Measurements from ENCODE around the gene GCSH. TPM values are rescaled to one million over a fixed set of nuclear protein-coding genes. Genes with fewer than 3 reads are reported as not detected.

GCSH gene
- total and polyA plus RNA-seq, 2 of the 13 experiments (the other 11 are each of a cell fraction or from before 2014, with no cell fraction given): 35.9 to 103 TPM

- no peak for TF ChIP-seq ZXDC (CRISPR knock-in tag; IDR thresholded peaks at IDR 0.05)
- TF ChIP-seq ZFP1 (CRISPR knock-in tag; IDR thresholded peaks at IDR 0.05): no peak
- no peak for TF ChIP-seq ZNF576 (CRISPR knock-in tag; IDR thresholded peaks at IDR 0.05)
- TF ChIP-seq FOXO1 (CRISPR knock-in tag; IDR thresholded peaks at IDR 0.05): peak; percentile 44; the same call in 1 of the 2 replicates
- TF ChIP-seq CHD4 (IDR thresholded peaks at IDR 0.05; ENCODE audit: borderline replicate concordance, low read length): 0 out of 2 replicates have a peak, but pooled peaks have one; percentile 67
- TF ChIP-seq, protein P1, sequence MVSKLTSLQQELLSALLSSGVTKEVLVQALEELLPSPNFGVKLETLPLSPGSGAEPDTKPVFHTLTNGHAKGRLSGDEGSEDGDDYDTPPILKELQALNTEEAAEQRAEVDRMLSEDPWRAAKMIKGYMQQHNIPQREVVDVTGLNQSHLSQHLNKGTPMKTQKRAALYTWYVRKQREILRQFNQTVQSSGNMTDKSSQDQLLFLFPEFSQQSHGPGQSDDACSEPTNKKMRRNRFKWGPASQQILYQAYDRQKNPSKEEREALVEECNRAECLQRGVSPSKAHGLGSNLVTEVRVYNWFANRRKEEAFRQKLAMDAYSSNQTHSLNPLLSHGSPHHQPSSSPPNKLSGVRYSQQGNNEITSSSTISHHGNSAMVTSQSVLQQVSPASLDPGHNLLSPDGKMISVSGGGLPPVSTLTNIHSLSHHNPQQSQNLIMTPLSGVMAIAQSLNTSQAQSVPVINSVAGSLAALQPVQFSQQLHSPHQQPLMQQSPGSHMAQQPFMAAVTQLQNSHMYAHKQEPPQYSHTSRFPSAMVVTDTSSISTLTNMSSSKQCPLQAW (CRISPR knock-in tag; IDR thresholded peaks at IDR 0.05): no peak
- TF ChIP-seq, protein P2, sequence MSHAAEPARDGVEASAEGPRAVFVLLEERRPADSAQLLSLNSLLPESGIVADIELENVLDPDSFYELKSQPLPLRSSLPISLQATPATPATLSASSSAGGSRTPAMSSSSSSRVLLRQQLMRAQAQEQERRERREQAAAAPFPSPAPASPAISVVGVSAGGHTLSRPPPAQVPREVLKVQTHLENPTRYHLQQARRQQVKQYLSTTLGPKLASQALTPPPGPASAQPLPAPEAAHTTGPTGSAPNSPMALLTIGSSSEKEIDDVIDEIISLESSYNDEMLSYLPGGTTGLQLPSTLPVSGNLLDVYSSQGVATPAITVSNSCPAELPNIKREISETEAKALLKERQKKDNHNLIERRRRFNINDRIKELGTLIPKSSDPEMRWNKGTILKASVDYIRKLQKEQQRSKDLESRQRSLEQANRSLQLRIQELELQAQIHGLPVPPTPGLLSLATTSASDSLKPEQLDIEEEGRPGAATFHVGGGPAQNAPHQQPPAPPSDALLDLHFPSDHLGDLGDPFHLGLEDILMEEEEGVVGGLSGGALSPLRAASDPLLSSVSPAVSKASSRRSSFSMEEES (CRISPR knock-in tag; IDR thresholded peaks at IDR 0.05): no peak
- peak; percentile 18; the same call in 1 of the 2 replicates for TF ChIP-seq ZHX2 (IDR thresholded peaks at IDR 0.05; ENCODE audit: low read depth)
- no peak for TF ChIP-seq ZHX2 (CRISPR knock-in tag; IDR thresholded peaks at IDR 0.05; ENCODE audit: borderline replicate concordance)
- no peak for TF ChIP-seq RFXANK (CRISPR knock-in tag; IDR thresholded peaks at IDR 0.05)
Measured at GRCh38 chr16:81035398-81035974, 60.7 kb downstream of the GCSH start, which contains the start of gene ATMIN (continued).
